Panc1 (cell line): ENCODE results near the gene FAM3C.

Experiments
- CTCF ChIP-seq: fragments of 450-650 bp; IDR thresholded peaks from 2 replicates; pipeline ENCODE4 v1.5.1; 2017; ENCODE audit warnings: mild to moderate bottlenecking
- POLR2AphosphoS5 ChIP-seq: IDR thresholded peaks from 2 replicates; pipeline ENCODE4 v1.6.1; 2012; ENCODE audit warnings: mild to moderate bottlenecking, low read depth, low read length, moderate library complexity
- REST ChIP-seq, 2 experiments: IDR thresholded peaks; 2 replicates each; pipeline ENCODE4 v1.6.1; 2011 to 2012; ENCODE audit warnings: low read depth in 2 of 2, control low read depth in 1 of 2, low read length in 1 of 2, mild to moderate bottlenecking in 1 of 2, moderate library complexity in 1 of 2; ENCODE audit not compliant: insufficient read depth in 1 of 2

GRCh38 chr7:121343302-121343701, 52.8 kb downstream of the FAM3C start:
- TF ChIP-seq CTCF (no peak), POLR2AphosphoS5 (no peak), REST (IDR thresholded peaks at IDR 0.05; ENCODE audit: insufficient read depth in 1 of 2, low read depth in 2 of 2, low read length in 1 of 2) (no peak)
